Erythroblast (primary cell): Measurements from ENCODE around the gene PGLYRP1.

Source experiments
- GATA1 ChIP-seq: IDR thresholded peaks from 2 replicates; pipeline ENCODE4 v1.6.1; 2011; ENCODE audit warnings: low read depth, mild to moderate bottlenecking, control low read depth, low read length, moderate library complexity
- POLR2A ChIP-seq: IDR thresholded peaks from 2 replicates; pipeline ENCODE4 v1.6.1; 2011; ENCODE audit warnings: mild to moderate bottlenecking, low read length

- TF ChIP-seq POLR2A (no peak), GATA1 (no peak)
Observed at GRCh38 chr19:46036744-46037128, 13.9 kb upstream of the PGLYRP1 start.
